ENCODE measurements around the gene ITGA2B.
"Not testable (repeated sequence)": the region's sequence is repeated elsewhere in the genome, so short reads cannot be mapped to it uniquely, and the experiment has no call there.

Gene ITGA2B

DNA sequence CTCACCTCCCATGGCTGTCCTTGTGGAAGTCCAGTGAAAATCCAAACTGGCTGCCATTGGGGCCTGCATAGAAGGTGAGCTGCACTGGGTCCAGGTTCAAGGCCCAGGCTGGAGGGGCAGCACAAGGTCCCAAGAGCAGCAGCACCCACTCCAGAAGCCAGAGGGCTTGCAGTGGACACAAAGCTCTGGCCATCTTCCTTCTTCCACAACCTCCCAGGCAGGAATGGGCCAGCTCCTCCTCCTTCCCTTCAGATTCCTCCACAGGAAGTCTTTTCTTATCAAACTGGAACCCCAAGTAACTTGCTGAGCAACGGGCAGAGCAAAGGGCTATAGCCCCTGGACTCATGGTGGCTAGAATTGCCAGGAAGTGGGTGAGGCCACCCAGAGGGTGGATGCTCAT is at the start of gene ITGA2B:
TSS of gene ITGA2B (minus strand) at position 369 of the 400 bp plus-strand sequence. CDS start at position 193, 176 bp downstream.
- no peak for DNase-seq (ENCODE audit: low spot score)

DNA sequence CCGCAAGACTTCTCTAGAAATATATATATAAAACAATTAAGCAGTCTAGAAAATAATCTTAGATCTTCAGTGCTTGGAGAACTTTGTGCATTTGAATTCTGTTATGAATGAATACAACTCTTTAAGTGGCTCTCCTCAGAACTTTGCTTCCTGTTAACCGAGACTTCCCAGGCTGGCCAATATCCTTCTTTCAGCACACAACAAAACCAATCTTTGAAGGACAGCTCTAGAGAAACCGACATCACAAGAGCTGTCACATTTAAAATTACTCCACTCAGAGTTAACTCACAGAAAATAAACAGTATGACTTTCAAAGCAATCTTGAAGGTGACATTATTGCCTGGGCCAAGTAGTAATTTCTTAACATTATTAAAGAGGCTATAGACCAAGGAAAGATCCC is 49.7 kb upstream of the ITGA2B start:
- DNase-seq (ENCODE audit: low spot score), result no peak

DNA sequence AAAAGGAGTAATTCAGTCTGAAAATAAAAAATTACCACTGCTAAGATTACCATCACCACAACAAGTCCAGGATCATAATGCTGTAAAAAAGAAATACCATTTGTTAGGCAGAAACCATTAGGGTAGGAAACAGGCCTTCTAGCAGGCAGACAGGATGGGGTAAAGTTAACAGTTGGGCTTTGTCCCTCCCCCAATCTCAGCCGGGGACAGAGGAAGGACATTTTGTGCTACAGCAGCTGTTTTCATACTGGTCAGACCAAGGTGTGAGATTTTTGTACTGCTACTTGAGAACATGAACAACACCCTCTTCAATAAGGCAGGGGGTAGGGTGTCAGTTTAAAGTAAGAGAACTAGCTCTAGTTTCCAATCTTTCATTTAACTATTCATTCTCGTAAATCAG is 49.2 kb upstream of the ITGA2B start:
- no peak for DNase-seq (ENCODE audit: low spot score)

DNA sequence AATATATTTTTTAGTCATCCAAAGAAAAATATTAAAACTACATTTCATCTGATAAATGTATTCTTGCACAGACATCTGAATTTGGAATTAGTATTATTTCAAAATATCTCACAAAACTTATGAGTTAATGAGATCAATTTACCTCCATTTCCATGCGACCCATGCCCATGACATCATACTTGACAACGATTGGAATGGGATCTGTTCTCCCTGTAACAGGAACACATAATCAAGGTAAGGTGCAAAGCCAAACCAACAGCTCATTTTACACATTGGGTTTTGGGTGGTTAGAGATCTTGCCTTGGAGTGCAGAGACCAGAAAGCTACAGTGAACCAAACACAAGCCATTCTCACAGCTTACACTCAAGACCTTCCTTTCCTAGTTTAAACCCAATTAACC is 46.9 kb upstream of the ITGA2B start:
- no peak for DNase-seq (ENCODE audit: low spot score)

DNA sequence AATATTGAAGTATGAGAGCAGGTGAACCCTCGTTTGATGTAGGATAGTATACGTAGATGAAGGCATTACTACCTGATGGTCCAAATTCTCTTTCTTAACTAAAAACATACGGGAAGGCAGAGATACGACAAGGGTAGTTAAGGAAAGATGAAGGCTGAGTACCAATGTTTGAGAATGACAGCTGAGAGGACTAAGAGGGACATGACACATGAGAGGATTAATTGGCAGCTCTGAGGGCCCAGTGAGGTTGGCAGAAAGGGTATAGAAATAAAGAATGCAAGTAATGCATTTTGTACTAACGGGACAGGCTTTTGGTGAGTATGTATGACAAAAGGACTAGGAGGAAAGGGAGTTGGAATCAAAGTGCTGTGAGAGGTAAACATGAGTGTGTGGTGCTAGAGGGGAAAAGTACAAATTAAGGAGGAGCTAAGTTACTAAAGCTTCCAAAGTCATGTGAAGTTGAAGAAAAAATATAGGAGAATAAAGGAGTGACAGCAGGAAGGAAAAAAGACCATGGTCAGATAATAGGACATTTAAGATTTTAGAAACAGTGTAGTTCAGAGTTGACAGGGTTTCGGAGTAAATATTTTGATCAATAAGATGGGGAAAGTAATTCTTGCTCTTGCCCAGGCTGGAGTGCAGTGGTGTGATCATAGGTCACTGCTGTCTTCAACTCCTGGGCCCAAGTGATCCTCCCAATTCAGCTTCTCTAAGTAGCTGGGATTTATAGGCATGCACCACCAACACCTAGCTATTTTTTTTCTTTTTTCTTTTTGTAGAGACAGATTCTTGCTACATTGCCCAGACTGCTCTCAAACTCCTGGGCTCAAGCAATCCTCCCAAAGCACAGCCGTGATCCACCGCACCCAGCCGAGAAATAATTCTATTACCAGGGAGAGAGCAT is 43.1 kb upstream of the ITGA2B start:
- no peak for DNase-seq (ENCODE audit: low spot score)

DNA sequence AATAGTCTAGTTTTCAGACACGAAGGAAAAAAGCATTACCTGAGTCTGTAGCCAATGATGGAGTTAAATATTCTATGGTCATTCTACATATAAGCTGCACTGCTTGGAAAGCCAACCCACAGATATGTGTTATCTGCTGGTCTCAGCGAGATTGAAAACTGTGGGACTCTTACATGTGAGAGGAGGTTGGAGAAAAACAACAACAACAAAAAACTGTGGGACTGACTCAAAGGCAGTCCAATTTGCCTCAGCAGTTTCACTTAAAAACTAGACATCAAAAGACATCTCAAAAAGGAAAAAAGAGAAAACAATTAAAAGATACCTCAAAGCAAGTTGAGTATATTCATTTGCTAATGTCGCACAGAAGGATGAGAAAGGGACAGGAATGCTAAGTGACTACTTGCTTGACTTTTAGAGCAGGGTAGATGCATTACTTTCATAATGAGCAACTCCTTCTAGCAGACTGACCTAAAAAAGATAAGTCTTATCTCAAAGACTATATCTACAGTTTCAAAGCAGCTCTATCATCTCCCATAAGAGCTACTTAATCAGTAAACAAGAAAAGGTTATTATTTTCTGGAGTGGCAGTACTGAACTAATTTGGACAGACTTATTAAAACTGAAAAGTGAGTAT is 35.5 kb upstream of the ITGA2B start:
- DNase-seq (ENCODE audit: low spot score), result no peak

DNA sequence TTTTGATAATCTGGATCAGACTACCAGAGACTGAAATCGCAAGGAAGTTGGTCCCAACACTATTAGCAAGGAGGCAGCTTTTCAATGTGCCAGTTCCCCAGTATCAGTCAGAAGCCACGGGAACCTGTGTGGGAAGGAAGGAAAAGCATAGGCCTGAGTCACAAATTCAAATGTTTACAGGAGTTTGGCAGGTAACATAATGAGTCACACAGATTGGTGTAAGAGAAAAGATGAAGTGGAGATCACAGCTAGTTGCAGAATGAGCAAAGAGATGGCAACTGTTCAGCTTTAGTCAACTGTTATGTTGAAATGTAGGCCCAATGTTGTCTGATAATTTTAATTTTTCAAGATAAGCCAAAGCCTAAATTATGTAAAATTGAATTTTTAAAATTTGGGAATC is 28.1 kb upstream of the ITGA2B start:
- peak; percentile 32 for DNase-seq (ENCODE audit: low spot score)

DNA sequence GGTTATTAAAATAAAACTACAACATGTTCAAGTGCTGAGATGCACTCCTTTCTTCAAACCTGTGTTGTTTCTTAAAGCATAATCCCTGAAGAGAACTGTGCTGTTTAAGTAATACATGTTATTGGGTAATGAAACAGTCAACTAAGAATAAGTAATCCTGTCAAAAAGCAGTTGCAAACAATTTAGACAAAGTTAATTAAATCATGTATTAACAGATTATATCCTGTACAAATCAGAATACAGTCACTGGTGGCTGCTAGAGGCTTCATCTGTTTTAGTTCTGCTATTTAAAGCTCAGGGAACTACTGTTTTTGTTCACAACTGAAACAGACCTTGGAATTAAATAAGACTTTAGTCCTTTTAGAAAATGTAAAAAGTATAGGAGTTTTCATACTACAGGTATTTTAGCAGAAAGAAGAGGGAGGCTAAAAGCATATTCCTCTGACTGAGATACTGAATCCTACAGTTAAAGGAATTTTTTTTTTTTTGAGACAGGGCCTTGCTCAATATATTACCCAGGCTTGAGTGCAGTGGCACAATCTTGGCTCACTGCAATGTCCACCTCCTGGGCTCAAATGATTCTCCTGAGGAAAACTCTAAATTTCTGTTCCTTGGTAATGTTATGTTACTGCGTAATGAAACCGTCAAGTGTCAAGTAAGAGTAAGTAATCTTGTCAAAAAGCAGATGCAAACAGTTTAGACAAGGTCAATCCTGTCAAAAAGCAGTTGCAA is 27.3 kb upstream of the ITGA2B start:
- no peak for DNase-seq (ENCODE audit: low spot score)

DNA sequence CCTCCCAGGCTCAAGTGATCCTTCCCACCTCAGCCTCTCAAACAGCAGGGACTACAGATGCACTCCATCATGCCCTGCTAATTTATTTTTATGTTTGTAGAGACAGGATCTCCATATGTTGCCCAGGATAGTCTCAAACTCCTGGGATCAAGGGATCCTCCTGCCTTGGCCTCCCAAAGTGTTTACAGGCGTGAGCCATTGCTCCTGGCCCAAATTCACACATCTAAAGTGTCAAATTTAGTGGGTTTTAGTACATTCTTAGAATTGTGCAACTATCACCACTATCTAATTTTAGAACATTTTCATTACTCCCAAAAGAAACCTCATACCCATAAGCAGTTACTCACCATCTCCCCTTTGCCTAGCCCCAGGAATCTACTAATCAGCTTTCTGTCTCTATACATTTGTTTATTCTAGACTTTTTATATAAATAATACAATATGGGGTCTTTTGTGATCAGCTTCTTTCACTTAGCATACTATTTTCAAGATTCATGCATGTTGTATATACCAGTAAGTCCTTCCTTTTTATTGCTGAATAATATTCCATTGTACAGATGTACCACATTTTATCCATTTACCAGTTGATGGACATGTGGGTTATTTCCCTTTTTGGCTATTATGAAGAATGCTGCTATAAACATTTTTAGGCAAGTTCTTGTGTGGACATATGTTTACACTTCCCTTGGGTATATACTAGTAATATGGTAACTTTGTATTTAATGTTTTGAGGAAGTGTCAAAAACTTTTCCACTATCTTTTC is 25.1 kb upstream of the ITGA2B start:
- no peak for DNase-seq (ENCODE audit: low spot score)

DNA sequence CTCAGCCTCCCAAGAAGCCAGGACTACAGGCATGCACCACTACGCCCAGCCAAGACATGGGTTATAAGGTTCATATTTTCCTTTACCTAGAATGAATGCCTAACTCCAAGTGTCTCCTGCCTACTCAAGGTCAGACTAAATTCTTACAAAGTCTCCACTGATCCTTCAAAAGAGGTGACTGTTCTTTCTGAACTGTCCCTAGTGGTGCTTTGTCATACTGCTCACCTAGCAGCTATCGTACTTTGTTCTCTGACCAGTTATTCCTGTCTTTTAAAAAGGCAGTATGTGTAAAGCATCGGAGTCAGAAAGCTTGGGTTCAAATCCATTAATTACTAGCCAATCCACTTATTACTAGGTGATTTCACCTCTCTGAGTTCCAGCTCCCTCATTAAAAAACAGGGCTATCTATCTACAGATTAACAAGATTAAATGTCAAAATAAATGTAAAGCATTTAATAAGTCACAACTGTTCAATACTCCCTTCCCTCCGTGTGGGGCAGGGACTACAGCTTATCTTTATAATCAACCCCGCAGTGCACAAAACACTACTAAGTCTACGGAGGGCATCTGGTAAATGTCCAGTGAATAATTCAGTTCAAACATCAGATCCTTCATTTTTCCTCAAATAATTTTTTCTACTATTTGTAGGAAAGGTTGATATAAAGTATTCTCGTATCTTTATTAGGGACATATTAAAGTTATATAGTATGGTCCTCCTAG is 20.0 kb upstream of the ITGA2B start:
- DNase-seq (ENCODE audit: low spot score), result no peak

DNA sequence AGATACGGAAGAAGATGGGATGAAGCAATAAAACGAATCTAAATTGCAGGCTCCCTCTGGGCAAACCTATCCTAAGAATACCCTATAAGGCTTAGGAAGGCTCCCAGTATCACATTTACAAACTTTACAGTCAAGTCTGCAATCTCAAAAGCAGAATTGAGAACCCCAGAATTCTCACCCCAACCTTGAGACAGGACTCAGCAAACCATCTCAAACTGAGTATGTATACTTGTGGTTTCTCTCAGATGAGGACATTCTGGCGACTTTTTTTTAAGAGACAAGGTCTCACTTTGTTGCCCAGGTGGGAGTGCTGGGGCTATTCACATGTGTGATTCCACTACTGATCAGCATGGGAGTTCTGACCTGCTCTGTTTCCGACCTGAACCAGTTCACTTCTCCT is 19.3 kb upstream of the ITGA2B start:
- DNase-seq (ENCODE audit: low spot score), result no peak

DNA sequence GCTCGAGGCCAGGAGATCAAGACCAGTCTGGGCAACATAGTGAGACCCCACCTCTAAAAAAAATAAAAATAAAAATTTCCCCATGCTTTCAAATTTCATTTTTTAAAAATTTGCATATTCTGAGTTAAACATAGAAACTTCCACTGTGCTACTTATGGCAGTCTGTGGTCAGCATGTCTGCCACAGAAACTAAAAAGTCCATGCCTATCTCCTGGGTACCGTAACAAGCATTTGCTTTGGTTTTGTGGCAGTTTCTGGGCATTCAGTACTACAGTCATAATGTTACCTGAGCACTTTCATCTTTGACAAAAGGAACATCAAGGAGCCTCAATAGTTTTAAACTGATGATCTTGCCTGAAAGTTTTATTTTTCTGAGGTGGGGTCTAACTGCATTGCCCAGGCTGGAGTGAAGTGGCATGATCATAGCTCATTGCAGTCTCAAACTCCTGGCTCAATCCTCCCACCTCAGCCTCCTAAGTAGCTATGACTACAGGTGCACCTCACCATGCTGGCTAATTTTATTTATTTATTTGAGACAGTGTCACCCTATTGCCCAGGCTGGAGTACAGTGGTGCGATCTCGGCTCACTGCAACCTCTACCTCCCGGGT is 13.2 kb upstream of the ITGA2B start:
- no peak for DNase-seq (ENCODE audit: low spot score)

DNA sequence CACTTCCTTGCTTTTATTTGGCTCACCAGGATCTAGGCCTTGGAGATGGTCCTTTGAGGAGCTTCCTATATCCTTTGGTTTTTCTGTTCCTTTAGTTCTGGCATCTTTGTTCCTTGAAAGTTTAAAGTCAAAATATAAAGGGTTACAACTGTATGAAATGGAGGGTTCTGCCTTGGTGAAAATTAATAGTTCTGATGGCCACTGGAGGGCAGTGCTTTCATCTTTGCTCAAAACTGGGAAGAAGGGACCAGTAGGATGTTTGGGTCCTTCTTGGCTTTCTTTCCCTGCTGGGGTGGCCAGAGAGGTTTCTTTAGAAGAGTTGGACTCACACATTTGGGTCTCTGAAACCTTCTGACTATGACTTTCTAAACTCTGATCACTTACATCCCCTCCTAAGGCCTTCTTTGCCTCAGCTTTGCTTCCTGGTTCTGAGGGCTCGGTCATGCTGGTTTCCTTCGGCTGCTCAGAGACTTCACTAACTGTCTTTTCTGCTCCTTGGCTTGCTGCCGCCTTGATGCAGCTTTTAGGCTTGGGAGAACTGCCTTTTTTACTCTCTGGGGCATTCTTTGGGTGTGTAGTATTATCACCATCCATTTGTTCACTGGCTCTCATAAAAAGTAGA is 10.9 kb upstream of the ITGA2B start:
- no peak for DNase-seq (ENCODE audit: low spot score)

DNA sequence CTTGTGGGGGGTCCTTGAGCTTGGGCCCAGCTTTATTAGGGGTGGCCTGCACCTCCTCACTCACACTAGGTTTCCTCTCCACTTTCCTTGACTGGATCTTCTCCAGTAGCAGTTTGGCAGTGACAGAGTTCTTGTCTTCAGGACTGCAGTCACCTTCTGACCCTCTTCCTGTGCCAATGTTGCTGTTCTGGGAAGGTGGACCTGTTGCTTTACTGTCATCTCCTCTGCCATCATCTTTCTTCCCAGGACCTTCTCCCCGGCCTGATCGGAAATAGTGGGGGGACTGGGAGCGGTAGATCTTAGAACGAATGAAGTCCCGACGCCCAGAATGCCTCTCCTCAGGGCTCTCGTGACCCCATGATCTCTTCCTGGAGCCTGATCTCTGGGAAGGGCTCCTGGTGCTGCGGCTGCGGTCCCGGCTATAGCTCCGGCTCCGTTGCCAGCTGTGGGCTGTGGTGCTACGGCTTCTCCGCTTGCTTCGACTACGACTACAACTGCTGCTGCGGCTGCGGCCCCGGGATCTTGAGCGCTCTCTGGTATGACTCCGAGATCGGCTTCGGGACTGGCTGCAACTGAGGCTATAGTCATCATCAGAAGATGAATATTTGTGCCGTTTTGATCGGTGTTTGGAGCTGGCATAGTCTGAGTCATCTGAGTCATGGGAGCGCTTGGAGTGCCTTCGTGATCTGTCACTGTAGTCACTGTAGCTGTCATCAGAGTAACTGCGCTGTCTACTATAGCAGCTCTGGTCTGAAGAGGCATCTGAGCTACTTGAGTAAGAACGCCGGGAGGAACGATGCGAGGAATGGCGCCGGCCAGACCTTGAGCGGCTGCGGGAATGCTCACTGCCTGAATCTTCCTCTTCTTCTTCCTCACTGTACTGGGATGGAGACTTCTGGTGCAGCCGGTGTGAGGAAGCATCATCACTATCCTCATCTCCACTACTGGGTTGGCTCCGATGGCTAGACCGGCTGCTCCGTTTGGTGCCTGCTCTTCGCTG is 9.5 kb upstream of the ITGA2B start:
- DNase-seq (ENCODE audit: low spot score), result no peak

DNA sequence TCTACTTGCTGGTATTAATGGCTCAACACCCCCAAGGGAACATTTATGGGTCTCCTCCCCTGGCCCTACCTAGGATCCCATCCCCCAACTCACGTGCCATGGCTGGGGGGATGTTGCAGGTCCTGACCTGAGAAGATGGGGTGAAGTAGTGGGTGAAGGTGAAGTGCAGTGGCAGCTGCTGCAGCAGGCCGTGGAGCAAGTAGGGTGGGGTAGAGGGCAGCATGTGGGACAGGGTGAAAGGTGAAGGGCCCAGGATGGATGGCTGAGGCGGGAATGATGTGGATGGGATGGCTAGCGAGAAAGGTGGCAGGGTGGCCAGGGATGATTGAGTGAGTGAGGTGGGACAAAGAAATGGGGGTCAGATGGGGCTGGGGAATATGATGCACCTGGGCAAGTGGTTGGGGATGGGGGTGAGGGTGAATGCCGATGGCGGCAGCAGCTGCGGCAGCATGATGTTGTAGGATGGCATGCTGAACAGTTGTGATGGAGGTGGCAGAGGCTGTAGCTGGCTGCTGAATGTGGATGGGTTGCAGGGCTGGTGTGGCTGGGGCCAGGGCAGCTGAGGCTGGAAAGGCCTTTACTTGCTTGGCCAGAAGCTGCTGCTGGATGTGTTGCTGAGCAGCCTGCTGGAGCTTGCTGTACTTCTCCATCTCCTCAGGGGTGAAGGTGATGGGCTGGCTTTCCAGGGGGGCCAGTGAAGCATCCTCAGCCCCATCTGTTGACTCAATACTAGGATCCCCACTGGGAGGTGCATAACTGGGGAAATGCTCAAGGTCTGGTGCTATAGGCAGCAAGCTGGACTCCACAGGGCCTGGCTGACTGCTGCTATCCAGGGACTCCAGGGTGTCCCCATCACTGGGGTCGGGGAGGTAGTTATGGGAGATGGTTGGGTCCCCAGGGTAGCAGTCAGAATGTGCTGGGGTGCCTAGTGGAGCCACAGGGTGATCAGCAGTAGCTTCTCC is 8.3 kb upstream of the ITGA2B start:
- DNase-seq (ENCODE audit: low spot score), result no peak

DNA sequence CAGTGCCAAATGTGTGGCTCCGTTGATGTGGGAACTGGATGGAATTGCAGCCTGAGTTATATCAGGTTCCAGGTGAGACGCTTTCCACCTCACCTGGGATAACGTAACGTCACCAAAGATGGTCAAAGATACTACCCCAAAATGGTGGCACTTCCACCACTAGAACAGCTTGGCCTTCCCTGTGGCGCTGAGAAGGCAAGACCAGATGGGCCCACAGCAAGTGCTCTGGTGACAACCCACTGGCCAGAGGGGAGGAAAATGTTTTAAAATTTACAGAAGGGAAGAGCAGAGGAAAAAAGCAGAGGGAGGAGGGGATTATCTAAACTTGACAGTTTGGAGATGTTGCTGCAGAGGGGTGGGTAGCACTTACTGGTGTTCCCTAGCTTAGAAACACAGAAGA is 7.5 kb upstream of the ITGA2B start:
- no peak for DNase-seq (ENCODE audit: low spot score)

DNA sequence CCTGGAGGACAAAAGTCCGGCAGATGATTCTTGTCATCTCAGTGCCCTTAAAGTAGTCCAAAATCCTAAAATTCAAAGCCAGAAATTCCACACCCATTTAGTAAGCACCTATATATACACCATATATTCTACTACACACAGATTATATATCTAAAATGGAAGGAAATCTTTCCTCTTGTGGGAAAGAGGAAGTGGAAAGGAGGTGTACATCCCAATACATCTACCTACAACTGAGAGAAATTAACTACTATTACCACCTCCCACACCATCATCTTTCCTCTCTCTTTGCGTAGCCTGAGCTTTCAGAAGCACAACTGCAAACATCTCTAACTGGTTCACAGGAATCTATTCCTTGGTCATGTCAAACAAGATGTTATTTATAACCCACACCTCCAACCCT is 5.4 kb upstream of the ITGA2B start:
- no peak for DNase-seq (ENCODE audit: low spot score)

DNA sequence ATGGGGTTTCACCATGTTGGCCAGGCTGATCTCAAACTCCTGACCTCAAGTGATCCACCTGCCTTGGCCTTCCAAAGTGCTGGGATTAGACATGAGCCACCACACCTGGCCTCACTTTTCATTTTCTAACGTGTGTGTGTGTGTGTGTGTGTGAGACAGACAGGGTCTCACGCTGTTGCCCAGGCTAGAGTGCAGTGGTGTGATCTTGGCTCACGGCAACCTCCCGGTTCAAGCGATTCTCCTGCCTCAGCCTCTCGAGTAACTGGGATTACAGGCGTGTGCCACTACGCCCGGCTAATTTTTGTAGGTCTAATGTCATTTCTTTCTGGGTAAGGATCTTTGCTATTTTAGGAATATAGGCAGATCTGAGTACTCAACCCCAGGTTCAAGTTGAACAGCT is 4.7 kb upstream of the ITGA2B start:
- not testable (repeated sequence) for DNase-seq (ENCODE audit: low spot score)

All from SW480 (cell line).